NCI-H748 (cell line): ENCODE measurements around the gene ZNF133.
"Not testable (repeated sequence)": the region's sequence is repeated elsewhere in the genome, so short reads cannot be mapped to it uniquely, and the experiment has no call there.

Experiments
- DNase-seq: peaks from one replicate; lab custom pipeline; 2025; ENCODE audit not compliant: unreplicated experiment; lab: John Stamatoyannopoulos, UW

The ZNF133 gene

GRCh38 chr20:18287915-18288748 lies at the start of gene ZNF133:
Gene ZNF133, plus strand, starts transcription at chr20:18288527. Its CDS starts 17,160 bp downstream, at chr20:18305687.
- peak; percentile 99 for DNase-seq

- DNase-seq = no peak
Measured at GRCh38 chr20:18240997-18241396, 47.3 kb upstream of the ZNF133 start.

- DNase-seq = peak; percentile 38
Measured at GRCh38 chr20:18243802-18244201, 44.5 kb upstream of the ZNF133 start.

GRCh38 chr20:18248545-18248944 lies 39.8 kb upstream of the ZNF133 start:
- not testable (repeated sequence) for DNase-seq

- no peak for DNase-seq
Measured at GRCh38 chr20:18250217-18250616, 38.1 kb upstream of the ZNF133 start.

GRCh38 chr20:18252597-18253451 lies 35.5 kb upstream of the ZNF133 start:
- no peak for DNase-seq

GRCh38 chr20:18254615-18255014 lies 33.7 kb upstream of the ZNF133 start:
- no peak for DNase-seq

GRCh38 chr20:18255526-18255925 lies 32.8 kb upstream of the ZNF133 start:
- no peak for DNase-seq

GRCh38 chr20:18256440-18257090 lies 31.8 kb upstream of the ZNF133 start:
- DNase-seq = no peak

- no peak for DNase-seq
Measured at GRCh38 chr20:18258126-18258860, 30.0 kb upstream of the ZNF133 start.

GRCh38 chr20:18259730-18260129 lies 28.6 kb upstream of the ZNF133 start:
- DNase-seq = no peak

GRCh38 chr20:18263723-18264122 lies 24.6 kb upstream of the ZNF133 start:
- no peak for DNase-seq

- no peak for DNase-seq
Measured at GRCh38 chr20:18265441-18265840, 22.9 kb upstream of the ZNF133 start.

GRCh38 chr20:18266282-18266681 lies 22.0 kb upstream of the ZNF133 start:
- no peak for DNase-seq

GRCh38 chr20:18267815-18268214 lies 20.5 kb upstream of the ZNF133 start:
- DNase-seq = peak; percentile 77

GRCh38 chr20:18271160-18271559 lies 17.2 kb upstream of the ZNF133 start:
- DNase-seq = no peak

GRCh38 chr20:18272451-18272850 lies 15.9 kb upstream of the ZNF133 start:
- peak; percentile 39 for DNase-seq

- no peak for DNase-seq
Measured at GRCh38 chr20:18273738-18274137, 14.6 kb upstream of the ZNF133 start.

- not testable (repeated sequence) for DNase-seq
Measured at GRCh38 chr20:18275960-18276359, 12.4 kb upstream of the ZNF133 start.

- peak; percentile 89 for DNase-seq
Measured at GRCh38 chr20:18276821-18277220, 11.5 kb upstream of the ZNF133 start.

GRCh38 chr20:18279242-18279641 lies 9.1 kb upstream of the ZNF133 start:
- DNase-seq = no peak
